ENCODE measurements around the gene TDRD12.
"Not testable (repeated sequence)": the region's sequence is repeated elsewhere in the genome, so short reads cannot be mapped to it uniquely, and the experiment has no call there.

DNA sequence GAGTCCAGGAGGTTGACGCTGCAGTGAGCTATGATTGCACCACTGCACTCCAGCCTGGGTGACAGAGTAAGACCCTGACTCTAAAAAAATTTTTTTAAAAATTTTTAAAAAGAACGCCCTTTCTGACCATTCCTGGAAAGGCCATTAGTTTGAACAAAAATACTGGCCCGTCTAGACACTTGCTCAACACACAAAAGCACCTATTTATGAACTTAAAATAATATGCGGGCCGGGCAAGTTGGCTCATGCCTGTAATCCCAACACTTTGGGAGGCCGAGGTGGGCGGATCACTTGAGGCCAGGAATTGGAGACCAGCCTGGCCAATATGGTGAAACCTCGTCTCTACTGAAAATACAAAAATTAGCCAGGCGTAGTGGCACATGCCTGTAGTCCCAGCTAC lies 147.9 kb downstream of the TDRD12 start:
- TF ChIP-seq, protein P1, sequence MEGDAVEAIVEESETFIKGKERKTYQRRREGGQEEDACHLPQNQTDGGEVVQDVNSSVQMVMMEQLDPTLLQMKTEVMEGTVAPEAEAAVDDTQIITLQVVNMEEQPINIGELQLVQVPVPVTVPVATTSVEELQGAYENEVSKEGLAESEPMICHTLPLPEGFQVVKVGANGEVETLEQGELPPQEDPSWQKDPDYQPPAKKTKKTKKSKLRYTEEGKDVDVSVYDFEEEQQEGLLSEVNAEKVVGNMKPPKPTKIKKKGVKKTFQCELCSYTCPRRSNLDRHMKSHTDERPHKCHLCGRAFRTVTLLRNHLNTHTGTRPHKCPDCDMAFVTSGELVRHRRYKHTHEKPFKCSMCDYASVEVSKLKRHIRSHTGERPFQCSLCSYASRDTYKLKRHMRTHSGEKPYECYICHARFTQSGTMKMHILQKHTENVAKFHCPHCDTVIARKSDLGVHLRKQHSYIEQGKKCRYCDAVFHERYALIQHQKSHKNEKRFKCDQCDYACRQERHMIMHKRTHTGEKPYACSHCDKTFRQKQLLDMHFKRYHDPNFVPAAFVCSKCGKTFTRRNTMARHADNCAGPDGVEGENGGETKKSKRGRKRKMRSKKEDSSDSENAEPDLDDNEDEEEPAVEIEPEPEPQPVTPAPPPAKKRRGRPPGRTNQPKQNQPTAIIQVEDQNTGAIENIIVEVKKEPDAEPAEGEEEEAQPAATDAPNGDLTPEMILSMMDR (IDR thresholded peaks at IDR 0.05), result not testable (repeated sequence)
- not testable (repeated sequence) for TF ChIP-seq POLR2A (IDR thresholded peaks at IDR 0.05)
